Activated CD8-positive, alpha-beta memory T cell treated with anti-CD3 and anti-CD28 coated beads, Interleukin-2, amount 50 U/mL, for 24 hours (primary cell): ENCODE results near the gene PRKAG3.

Experiments used
- DNase-seq: peaks from one replicate; pipeline ENCODE4 v3.0.0-alpha.2; 2020; ENCODE audit errors: extremely low read depth

Gene PRKAG3

GRCh38 chr2:218814540-218815243 is 16.9 kb downstream of the PRKAG3 start:
- no peak for DNase-seq

- no peak for DNase-seq
These were observed 17.7 kb downstream of the PRKAG3 start for GRCh38 chr2:218813771-218814460.

DNA sequence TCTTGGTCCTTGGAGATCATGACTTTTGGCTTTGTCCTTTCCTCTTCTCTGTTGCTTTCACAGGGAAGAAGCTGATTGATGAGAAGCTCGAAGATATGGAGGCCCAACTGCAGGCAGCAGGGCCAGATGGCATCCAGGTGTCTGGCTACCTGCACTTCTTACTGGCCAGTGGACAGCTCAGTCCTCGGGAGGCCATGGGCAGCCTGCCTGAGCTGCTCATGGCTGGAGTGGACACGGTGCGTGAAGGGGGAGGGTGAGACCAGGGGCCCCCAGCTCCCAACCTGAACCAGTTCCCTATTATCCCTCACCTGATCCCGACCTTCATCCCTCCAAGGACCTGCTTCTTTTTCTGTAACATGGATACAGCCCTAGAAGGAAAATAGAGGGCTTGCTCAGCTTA is 18.7 kb downstream of the PRKAG3 start:
- DNase-seq: no peak

DNA sequence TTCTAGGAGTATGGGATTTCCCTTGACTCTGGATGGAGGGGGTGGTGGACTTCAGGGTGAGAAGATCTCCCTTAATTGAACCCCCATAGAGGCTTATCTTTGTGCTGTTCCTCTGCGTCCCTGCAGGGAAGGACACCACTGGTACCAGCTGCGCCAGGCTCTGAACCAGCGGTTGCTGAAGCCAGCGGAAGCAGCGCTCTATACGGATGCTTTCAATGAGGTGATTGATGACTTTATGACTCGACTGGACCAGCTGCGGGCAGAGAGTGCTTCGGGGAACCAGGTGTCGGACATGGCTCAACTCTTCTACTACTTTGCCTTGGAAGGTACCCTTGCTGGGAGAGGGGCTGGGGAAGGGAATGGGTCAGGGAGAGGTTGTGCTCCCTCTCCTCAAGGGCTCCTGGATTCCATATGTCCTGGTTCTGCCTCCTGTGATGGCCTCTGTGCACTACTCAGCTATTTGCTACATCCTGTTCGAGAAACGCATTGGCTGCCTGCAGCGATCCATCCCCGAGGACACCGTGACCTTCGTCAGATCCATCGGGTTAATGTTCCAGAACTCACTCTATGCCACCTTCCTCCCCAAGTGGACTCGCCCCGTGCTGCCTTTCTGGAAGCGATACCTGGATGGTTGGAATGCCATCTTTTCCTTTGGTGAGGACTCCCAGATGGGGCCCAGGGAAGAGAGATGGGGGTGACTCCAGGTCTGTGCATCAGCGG is 19.3 kb downstream of the PRKAG3 start:
- no peak for DNase-seq

DNA sequence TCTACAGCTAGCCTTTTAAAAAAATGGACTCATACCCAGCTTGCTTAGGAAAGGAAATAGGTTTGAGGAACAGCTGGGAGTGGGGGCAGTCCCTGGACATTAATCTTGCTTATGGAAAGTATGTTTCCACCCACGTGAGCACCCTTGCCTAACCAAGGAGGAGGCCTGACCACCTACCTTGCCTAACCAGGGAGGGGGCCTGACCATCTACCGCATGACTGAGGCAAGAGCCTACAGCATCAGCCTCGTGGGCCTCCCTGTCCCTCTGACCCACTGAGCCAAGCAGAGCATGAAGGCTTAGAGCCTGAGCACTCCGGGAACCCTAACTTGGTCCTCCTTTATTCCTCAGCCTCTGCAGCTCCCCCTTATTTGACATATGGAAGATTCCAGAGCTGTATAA is 20.2 kb downstream of the PRKAG3 start:
- DNase-seq: no peak

- no peak for DNase-seq
These were observed 21.3 kb downstream of the PRKAG3 start for GRCh38 chr2:218810256-218810655.

DNA sequence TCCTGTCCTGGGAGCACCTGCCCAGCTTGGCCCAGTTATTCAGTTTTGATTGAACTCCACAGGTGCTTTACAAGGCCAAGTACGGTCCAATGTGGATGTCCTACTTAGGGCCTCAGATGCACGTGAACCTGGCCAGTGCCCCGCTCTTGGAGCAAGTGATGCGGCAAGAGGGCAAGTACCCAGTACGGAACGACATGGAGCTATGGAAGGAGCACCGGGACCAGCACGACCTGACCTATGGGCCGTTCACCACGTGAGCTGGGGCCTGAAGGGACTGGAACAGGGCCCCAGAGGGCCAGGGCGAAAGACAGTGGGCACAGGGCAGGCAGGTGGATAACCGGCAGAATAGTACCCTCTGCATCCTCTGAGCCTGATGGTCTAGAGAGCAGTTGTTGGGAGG is 22.1 kb downstream of the PRKAG3 start:
- DNase-seq: no peak

GRCh38 chr2:218807626-218808025 is 24.0 kb downstream of the PRKAG3 start:
- no peak for DNase-seq

GRCh38 chr2:218806346-218806978 is 25.1 kb downstream of the PRKAG3 start:
- DNase-seq: no peak

DNA sequence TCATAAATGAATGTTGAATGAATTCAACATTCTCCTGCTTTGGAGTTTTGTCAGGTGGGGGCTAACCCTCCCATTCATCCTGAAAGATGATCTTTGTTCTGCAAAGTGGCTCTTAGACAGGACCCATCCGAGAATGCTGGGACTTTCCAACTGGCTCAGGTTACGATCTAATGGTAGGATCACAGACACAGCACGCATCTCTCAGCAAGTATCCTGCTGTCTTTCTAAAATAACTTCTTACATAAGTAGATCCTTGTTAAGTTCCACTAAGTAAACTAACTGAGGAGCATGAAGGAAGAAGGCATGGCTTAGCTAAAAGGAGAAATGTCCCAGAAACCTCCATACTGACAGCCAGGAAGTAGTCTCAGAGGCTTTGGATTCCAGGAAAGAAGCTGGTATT is 26.0 kb downstream of the PRKAG3 start:
- DNase-seq: no peak

DNA sequence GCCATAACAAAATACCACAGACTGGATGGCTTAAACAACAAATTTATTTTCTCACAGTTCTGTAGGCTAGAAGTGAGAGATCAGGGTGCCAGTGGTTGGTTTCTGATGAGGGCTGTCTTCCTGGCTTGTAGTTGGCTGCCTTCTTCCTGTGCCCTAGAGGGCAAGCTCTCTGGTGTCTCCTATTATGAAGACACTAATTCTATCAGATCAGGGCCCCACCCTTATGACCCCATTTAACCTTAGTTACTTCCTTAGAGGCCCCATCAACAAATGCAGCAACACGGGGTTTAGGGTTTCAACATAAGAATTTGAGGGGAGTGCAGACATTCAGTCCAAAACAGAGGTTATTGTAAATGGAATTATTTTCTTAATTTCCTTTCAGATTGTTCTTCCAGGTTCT is 26.8 kb downstream of the PRKAG3 start:
- no peak for DNase-seq

DNA sequence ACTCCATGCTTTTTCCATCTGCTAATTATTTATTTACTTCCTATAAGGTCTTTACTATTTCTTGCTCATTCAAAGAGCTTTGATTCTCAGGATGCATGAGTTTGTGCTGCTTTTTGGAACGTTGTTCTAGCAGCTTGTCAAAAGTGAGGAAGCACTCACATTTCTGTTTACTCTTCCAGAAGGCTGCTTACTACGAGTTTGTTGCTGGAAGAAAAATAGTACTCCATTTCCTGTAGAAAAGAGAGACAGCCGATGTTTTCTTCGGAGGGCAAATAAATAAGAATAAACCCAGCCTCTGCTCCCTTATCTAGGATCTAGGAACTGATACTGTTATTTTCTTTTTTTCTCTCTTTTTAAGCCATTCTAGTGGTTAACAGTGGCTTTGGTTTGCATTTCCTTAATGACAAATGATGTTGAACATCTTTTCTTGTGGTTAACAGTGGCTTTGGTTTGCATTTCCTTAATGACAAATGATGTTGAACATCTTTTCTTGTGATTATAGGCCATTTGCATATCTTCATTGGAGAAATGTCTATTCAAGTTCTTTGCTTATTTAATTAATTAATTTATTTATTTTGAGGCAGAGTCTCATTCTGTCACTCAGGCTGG is 29.1 kb downstream of the PRKAG3 start:
- no peak for DNase-seq

- DNase-seq: no peak
These were observed 31.6 kb downstream of the PRKAG3 start for GRCh38 chr2:218799990-218800389.

DNA sequence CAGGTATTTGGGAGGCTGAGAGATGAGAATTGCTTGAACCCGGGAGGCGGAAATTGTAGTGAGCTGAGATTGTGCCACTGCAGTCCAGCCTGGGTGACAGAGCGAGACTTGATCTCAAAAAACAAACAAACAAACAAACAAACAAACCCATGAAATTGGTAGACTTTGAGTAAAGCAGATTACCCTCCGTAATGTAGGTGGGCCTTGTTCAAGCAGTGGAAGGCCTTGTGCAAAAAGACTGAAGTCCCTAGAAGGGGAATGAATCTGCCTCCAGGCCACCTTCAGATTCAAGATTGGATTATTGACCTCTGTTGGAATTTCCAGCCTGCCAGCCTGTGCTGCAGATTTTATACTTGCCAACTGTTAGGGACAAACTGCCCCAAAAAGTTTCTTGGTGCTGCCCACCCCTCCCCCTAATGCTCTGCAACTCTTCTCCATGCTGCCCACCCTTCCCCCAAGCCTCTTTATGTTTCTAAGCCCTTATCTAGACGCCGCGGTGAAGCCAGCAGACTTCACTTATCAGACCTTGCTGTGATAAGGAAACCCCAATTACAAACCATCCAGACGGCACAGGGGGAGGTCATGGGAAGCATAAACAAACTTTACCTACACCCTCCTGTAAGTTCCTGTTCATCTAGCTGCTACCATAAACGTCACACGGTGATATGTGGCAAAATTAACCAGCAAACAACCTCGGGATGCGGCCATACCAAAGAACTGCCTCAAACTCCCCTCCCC is 32.7 kb downstream of the PRKAG3 start:
- no peak for DNase-seq

DNA sequence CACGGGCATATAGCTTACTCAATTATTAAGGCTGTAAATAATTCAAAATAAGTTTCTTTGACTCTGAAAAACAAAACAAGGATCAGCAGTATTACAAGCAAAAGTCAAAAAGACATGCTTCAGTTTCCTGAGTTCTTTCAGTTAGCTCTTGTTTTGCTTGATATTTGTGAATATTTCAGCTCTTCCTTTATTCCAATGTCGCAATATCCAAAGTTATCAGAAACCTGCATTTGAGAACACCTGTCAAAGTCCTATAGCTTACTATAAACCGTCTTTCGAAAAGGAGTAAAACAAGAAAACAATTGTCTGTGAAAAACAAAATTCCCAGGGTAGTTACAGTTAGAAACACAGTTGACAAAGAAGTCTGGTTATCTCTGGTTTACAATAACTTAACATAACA is 34.9 kb downstream of the PRKAG3 start:
- no peak for DNase-seq

- DNase-seq: no peak
These were observed 39.2 kb downstream of the PRKAG3 start for GRCh38 chr2:218792433-218792832.

DNA sequence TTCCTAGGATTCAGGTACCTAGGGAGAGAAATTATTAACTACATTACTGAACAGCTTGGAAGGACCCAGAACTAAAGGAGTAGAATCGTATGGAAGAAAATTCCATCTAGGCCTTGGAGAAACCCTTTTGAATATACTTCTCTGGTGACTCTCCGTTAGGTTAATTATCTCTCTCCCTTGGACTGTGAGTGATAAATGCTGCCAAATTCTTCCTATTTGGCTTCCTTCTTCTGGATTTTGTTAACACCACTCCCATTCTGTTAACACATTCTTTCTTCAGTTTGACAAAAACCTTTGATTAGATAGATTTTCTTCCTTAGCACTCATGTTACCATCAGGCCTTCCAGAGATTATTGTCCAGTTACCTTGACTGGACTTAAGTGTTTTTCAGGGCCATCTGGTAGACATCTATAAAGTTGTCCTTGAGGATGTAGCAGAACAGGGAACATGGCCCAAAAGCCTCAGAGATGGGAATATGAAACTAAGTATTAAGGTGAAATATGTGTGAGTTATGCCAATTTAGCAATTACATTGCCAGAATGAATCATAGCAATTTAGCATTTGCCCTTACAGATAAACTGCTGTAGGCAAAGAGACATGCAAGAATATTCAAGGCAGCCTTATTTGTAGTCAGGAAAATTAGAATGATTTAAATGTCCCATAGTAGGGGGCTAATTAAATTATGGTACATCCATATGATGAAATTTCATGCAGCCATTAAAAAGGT is 42.9 kb downstream of the PRKAG3 start:
- DNase-seq: no peak

- DNase-seq: no peak
These were observed 45.5 kb downstream of the PRKAG3 start for GRCh38 chr2:218786133-218786532.

- DNase-seq: no peak
These were observed 46.5 kb downstream of the PRKAG3 start for GRCh38 chr2:218785103-218785502.

GRCh38 chr2:218783688-218784087 is 47.9 kb downstream of the PRKAG3 start:
- DNase-seq: no peak

DNA sequence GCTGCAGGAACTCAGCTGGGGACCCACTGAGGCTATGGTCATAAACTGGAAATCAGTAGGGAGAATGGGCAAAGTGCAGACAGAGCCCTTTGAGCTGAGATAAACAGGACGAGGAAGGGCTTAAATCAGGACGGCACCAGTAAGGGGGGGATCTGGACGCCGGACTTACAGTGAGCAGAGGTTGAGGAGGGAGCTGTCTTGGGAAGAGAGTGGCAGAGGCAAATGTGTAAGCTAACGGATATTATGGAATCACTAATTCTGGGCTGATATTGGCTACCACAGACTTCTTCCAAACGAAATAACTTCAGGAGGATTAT is 49.1 kb downstream of the PRKAG3 start:
- no peak for DNase-seq
